KMS-11 (cell line): ENCODE data around the gene KIF17.

Experiments used
- H2AFZ ChIP-seq: fragments of 200-600 bp; sonication (generic); 2 replicates; pipeline ENCODE4 v1.6.1; 2016; ENCODE audit warnings: antibody characterized with exemption, mixed run types, low read depth
- H3K27ac ChIP-seq: fragments of 200-600 bp; sonication (generic); 2 replicates; pipeline ENCODE4 v1.6.1; 2016; ENCODE audit warnings: mild to moderate bottlenecking, mixed run types
- H3K27me3 ChIP-seq: fragments of 200-600 bp; sonication (generic); 2 replicates; pipeline ENCODE4 v1.6.1; 2017; ENCODE audit warnings: mild to moderate bottlenecking, low read depth, mixed run types, moderate library complexity; ENCODE audit not compliant: insufficient read depth
- H3K36me3 ChIP-seq: fragments of 200-600 bp; sonication (generic); 2 replicates; pipeline ENCODE4 v1.6.1; 2017; ENCODE audit warnings: mild to moderate bottlenecking, mixed run types; ENCODE audit not compliant: insufficient read depth
- H3K4me1 ChIP-seq: fragments of 200-600 bp; sonication (generic); 2 replicates; pipeline ENCODE4 v1.6.1; 2016; ENCODE audit warnings: mild to moderate bottlenecking, low read depth, mixed run types; ENCODE audit not compliant: poor library complexity, severe bottlenecking
- H3K4me2 ChIP-seq: fragments of 200-600 bp; sonication (generic); 2 replicates; pipeline ENCODE4 v1.7.0; 2016; ENCODE audit warnings: mild to moderate bottlenecking, mixed run types
- H3K4me3 ChIP-seq: fragments of 200-600 bp; sonication (generic); IDR thresholded peaks from 2 replicates; pipeline ENCODE4 v1.6.1; 2017; ENCODE audit warnings: low read depth, low read length, mixed read lengths; ENCODE audit not compliant: insufficient read depth
- H3K79me2 ChIP-seq: fragments of 200-600 bp; sonication (generic); 2 replicates; pipeline ENCODE4 v1.6.1; 2016; ENCODE audit warnings: low read depth, mixed run types; ENCODE audit not compliant: insufficient read depth
- H3K9ac ChIP-seq: fragments of 200-600 bp; sonication (generic); 2 replicates; pipeline ENCODE4 v1.6.1; 2016; ENCODE audit warnings: mild to moderate bottlenecking, mixed run types
- H4K20me1 ChIP-seq: fragments of 200-600 bp; sonication (generic); 2 replicates; pipeline ENCODE4 v1.6.1; 2016; ENCODE audit warnings: mild to moderate bottlenecking, mixed run types; ENCODE audit not compliant: insufficient read depth
- CTCF ChIP-seq: fragments of 200-600 bp; sonication (generic); conservative IDR thresholded peaks from 2 replicates; pipeline ENCODE4 v1.6.1; 2017; ENCODE audit warnings: low read depth, mild to moderate bottlenecking, antibody characterized with exemption, low read length, moderate library complexity, mixed read lengths

The KIF17 gene

GRCh38 chr1:20709868-20710267 lies 7.9 kb downstream of the KIF17 start:
- H3K27me3 ChIP-seq = peaks cover 40% of the 10 kb centered on the region

GRCh38 chr1:20708891-20709290 lies 8.9 kb downstream of the KIF17 start:
- peaks cover 40% of the 10 kb centered on the region for H3K27me3 ChIP-seq
- no peaks in the 10 kb centered on the region for H4K20me1 ChIP-seq
- no peak overlapping the region for H2AFZ ChIP-seq
- no peak for TF ChIP-seq CTCF
- no peaks in the 10 kb centered on the region for H3K4me1 ChIP-seq
- H3K27ac ChIP-seq = no peak overlapping the region
- H3K4me3 ChIP-seq = no peak overlapping the region
- no peak overlapping the region for H3K4me2 ChIP-seq
- no peaks in the 10 kb centered on the region for H3K79me2 ChIP-seq
- H3K36me3 ChIP-seq = no peaks in the 10 kb centered on the region
- H3K9ac ChIP-seq = no peak overlapping the region

More at GRCh38 chr1:20709868-20710267, 7.9 kb downstream of the KIF17 start:
- no peak for TF ChIP-seq CTCF
- no peak overlapping the region for H3K27ac ChIP-seq
- no peak overlapping the region for H3K4me3 ChIP-seq
- no peak overlapping the region for H2AFZ ChIP-seq
- no peaks in the 10 kb centered on the region for H3K36me3 ChIP-seq
- H3K9ac ChIP-seq = no peak overlapping the region
- no peaks in the 10 kb centered on the region for H3K79me2 ChIP-seq
- H4K20me1 ChIP-seq = no peaks in the 10 kb centered on the region
- no peaks in the 10 kb centered on the region for H3K4me1 ChIP-seq
- no peak overlapping the region for H3K4me2 ChIP-seq

GRCh38 chr1:20708057-20708456 lies 9.8 kb downstream of the KIF17 start:
- H4K20me1 ChIP-seq = no peaks in the 10 kb centered on the region
- no peak overlapping the region for H3K4me3 ChIP-seq
- H3K27me3 ChIP-seq = peaks cover 40% of the 10 kb centered on the region
- no peak overlapping the region for H3K9ac ChIP-seq
- H3K4me2 ChIP-seq = no peak overlapping the region
- no peak overlapping the region for H3K27ac ChIP-seq
- H3K36me3 ChIP-seq = no peaks in the 10 kb centered on the region
- no peak overlapping the region for H2AFZ ChIP-seq
- H3K79me2 ChIP-seq = no peaks in the 10 kb centered on the region
- TF ChIP-seq CTCF = no peak
- no peaks in the 10 kb centered on the region for H3K4me1 ChIP-seq

- TF ChIP-seq CTCF = no peak
These were observed 11.0 kb downstream of the KIF17 start for GRCh38 chr1:20706841-20707240.

More at GRCh38 chr1:20706841-20707240, 11.0 kb downstream of the KIF17 start:
- Histone ChIP-seq H3K4me3 (no peak overlapping the region), H3K4me2 (no peak overlapping the region), H4K20me1 (no peaks in the 10 kb centered on the region), H3K4me1 (no peaks in the 10 kb centered on the region), H2AFZ (no peak overlapping the region), H3K27me3 (peaks cover 37% of the 10 kb centered on the region), H3K36me3 (no peaks in the 10 kb centered on the region), H3K79me2 (no peaks in the 10 kb centered on the region), H3K9ac (no peak overlapping the region), H3K27ac (no peak overlapping the region)
